Measurements from ENCODE around the gene TMEM86B.
"Not testable (repeated sequence)": the region's sequence is repeated elsewhere in the genome, so short reads cannot be mapped to it uniquely, and the experiment has no call there.

Gene TMEM86B

DNA sequence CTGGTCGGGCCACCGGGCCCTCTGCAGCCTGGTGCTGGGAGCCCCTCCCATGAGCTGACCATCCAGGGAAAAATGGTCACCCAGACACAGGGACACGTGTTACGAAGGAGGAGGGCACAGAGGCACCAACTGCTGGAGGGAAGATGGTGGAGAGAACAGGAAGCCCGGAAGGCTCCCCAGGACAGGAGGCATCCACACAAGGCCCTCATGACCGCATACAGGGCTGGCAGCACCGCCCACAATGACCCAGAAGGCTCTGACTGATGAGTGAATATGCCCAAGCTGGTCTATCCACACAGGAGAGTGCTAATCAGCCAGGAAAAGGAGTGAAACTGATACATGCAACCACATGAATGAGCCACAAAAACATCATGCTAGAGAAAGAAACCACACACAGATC, 14.0 kb upstream of the TMEM86B start:
- FAIRE-seq: no peak
- DNase-seq (ENCODE audit: insufficient read length, low spot score): no peak

DNA sequence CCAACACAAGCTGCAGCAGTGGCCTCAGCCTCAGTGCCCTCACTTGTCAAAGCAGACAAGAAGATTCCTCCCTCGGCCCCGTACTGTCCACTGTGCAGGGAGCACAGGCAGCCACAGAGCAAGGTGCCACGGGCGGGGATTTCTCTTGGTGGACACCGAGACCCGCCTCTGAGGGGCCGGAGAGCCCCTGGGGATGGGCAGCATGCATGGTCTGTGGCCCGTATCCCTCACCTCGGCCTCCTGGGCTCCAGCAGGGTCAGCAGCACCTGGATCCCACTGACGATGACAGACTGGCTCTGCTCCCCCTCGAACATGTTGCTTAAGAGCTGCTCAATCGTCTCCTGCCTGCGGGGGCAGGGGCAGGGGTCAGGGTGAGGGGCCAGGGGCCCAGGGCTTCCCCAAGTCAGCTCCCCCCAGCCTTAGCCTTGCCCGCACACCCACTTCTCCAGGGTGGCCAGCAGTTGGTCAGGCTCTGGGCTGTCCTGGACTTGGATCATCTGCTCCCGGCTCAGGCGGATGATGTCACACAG, 13.4 kb upstream of the TMEM86B start:
- FAIRE-seq: no peak
- DNase-seq (ENCODE audit: insufficient read length, low spot score): no peak

DNA sequence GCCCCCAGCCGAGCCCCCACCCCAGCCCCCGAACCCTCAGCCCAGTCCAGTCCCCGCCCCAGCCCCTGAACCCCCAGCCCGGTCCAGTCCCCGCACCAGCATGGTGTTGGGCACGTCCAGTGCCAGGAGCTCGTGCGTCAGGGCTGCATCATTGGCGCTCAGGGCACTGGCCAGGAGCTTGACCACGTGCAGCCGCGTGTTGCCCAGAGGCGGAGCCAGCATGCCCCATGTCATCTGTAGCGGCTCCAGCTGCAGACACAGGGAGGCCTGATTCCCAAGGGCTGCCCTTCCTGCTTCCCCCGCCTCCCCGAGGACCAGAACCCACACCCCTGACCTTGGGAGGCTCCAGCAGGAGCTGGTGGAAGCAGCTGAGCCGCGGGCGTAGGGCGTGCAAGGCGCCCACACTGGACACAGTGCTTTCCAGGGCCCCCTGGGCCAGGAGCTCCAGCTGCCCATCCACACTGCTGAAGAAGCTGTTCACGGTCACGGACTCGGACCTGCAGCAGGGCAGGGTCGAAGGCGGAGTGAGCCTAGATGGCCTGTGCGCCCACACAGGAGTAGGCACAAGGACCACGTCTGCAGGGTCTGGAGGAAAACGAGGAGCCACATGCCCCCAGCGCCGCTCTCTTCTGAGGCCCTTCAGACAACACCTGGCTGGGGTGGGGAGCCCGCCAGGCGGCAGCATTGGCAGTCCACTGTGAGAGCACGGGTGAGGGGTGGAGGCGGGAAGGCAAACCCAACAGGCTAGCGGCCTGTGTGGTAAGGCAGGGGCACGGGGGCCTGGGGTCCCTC, 12.8 kb upstream of the TMEM86B start:
- DNase-seq (ENCODE audit: insufficient read length, low spot score): no peak
- FAIRE-seq: no peak

DNA sequence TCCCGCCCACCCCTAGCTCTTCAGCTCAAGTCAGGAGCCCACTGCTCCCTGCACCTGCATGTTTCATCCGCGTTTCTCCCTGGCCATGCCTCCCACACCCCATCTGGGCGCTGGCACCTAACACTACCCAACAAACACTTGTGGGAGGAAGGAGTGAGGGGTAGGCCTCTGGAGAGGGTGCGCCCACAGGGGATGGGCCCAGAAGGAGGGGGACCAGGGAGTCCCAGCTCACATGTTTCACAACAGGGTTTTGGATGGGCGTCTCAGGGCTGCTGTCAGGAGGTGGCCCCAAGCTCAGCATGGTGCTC, 12.1 kb upstream of the TMEM86B start:
- DNase-seq (ENCODE audit: insufficient read length, low spot score) (no peak), FAIRE-seq (no peak)

DNA sequence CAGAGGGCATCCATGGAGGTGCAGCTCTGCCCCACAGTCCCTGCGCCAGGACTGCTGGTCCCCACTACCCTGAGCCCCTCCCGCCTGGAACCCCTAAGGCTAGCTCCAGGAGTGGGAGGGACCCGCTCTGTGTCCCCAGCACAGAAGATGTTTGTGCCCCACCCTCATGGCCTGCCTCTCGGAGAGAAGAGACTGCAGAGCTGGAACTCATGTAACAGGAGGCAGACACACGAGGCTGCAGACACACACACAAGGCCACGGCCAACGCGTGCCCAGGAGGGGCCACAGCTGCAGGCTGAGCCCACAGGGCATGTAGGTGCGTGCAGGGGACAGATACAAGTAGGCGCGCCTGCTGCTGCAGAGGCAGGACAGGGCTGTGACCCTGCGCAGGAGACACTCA, 10.4 kb upstream of the TMEM86B start:
- DNase-seq (ENCODE audit: insufficient read length, low spot score): no peak
- no peak for FAIRE-seq

DNA sequence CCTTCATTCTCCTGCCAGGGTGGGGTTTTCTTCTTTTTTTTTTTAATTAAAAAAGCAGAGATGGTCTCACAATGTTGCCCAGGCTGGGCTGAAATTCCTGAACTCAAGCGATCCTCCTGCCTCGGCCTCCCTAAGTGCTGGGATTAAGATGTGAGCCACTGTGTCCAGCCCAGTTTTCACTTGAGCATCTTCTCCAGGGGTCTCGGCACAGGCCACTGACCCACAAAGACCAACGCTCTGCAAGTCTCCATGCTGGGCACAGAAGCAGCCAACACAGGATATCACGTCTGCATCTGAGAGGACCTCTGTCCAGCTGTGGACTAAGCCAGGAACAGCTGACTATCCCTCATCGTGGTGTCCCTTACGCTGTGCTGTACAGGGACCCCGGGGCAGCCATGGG, 9.5 kb upstream of the TMEM86B start:
- no peak for FAIRE-seq
- no peak for DNase-seq (ENCODE audit: insufficient read length, low spot score)

DNA sequence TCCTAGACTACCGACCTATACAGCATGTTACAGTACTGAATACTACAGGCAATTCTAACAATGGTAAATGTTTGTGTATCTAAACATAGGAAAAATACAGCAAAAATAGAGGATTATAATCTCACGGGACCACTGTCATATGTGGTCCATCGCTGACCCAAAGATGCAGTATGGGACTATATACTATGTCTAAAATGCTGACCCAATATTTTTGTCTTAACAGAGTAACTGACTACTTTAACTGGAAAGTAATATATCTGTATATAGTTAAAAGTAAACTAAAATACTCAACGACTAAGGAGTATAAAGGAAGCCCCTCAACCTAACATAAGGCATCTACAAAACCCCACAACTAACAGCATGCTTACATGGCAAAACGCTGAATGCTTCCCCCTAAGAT, 4.4 kb upstream of the TMEM86B start:
- no peak for FAIRE-seq
- no peak for DNase-seq (ENCODE audit: insufficient read length, low spot score)

DNA sequence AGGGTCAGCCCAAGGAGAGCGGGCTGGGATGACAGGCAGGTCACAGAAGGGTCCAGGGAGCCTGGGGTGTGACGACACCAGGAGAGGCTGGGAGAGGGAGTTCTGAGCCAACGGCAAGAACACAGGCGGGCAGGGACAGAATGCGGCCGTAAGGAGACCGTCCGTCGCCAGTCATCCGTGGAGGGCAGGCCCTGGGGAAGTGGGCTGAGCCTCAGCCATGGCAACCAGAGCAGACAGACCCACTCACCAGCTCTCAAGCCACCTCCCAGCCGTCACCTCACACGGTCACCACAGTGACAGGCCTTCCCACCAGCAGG, 3.7 kb upstream of the TMEM86B start:
- DNase-seq (ENCODE audit: insufficient read length, low spot score) (no peak), FAIRE-seq (no peak)

DNA sequence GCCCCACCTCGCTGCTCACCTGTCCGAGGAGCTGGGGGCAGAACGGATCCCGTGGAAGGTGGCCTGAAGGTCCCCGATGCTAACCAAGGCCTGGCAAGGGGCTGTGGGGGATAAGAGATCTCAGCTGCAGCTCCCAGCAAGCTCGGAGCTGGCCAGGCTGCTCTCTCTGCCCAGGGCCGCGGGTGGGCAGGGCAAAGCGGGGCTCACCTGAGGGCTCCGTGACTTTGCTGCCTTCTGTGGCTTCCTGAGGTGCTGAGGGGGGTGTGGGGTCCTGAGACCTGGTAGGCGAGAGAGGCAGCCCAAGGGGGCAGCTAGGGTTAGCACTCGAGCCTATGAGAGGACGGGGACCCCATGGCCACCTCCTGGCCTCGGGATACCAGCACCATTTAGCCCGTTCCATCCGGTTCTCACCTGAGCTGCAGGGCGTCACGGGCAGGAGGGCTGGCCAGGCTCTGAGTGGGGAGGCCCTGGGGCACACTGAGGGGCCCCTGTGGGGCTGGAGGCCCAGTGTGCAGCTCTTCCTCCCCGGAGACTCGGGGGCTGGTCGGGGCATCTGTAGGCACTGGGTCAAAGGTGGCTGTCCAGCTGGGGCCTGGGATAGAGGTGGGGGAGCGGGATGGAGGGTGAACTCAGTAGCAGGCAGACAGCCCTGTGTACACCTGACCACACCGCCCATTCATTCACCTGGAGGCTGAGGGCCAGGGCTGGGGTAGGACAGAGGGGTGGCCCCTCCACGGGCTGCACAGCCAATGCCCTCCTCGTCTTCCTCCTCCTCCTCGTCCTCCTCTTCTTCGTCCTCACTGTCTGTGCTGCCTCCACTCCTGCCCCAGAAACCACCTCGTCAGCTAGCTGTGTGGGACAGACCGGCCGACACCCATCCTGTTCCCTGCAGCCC, 3.1 kb upstream of the TMEM86B start:
- DNase-seq (ENCODE audit: insufficient read length, low spot score) (no peak), FAIRE-seq (no peak)

DNA sequence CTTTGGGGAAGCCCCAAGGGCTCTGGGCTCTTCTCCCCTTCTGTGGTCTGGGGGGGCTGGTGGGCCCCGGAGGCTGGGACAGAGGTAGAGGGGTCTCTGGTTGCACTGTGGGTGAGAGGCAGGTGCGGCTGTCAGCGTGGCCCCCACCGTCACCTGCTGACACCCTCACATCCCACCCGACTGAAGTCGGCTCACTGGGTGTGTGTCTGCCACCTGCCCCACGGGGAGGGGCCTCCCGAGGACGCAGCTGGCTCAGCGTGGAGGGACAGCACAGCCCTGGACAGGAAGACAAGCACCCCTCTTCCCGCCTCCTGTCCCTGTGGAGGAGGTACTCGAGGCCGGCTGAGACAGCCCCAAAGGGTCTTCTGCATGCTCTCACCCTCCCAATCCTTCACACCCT, 2.2 kb upstream of the TMEM86B start:
- DNase-seq (ENCODE audit: insufficient read length, low spot score) (no peak), FAIRE-seq (no peak)

DNA sequence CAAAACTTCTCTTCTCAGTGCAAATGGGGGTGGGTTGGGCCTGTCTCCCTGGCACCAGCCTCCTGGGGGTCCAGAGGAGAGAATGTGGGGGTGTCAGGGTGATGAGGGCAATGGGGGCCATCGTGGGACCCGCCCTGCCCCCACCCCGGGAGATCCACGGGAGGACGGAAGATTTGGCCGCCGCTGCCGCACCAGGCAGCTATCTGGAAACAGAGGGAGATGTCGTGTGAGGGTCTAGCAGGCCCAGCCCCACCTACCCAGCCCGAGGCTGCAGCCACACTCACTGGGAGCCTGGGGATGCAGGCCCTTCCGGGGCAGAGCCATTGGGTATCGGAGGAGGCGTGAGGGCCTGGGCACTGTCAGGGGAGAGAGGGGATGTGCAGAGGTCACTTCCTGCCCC, 1.8 kb upstream of the TMEM86B start:
- DNase-seq (ENCODE audit: insufficient read length, low spot score) (no peak), FAIRE-seq (no peak)

DNA sequence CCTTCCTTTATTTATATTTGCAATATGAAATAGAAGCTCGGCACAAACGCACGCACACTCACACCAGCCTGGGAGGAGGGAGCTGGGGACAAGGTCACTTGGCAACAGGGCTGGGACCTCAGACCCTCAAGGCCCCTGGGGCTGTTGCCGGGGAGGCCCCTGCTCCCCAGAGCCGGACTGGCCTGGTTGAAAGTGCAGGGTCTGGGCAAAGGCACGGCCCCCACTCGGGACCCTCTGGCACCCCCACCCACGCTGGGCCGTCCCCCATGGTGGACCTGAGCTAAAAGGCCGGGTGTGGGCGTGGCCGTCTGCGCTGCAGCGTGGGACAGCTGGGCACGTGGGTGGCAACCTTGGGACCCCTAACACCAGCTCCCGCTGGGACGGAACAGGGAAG, 1.2 kb upstream of the TMEM86B start:
- no peak for DNase-seq (ENCODE audit: insufficient read length, low spot score)
- no peak for FAIRE-seq

DNA sequence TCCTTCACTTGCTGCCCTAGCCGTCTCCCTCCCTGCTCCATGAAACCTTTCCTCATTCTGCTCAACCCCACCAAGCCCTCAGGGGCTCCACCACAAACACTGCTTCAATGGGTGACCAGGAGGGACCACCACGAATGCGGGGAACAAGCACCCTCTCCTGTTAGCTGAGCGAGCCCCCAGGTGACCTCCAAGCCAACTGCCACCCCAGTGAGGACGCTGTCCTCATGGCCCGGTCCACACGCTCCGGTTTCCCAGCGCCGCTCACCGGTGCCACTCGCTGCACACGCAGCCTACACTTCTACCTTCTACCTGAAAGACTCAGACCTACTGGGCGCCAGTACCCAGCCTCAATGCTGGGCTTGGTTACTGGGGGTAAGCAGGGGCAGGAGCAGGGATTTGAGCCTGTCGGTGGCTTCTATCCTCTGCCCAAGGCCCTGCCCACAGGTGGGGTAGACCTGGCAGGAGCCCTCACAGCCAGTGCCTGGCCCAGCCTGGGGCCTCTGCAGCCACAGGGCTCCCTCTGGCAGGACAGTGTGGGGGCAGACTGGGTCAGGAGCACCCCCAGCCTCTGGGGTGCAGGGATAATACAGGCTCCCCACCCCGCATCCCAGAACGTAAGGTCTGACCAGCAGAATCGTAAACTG, 704 bp upstream of the TMEM86B start:
- FAIRE-seq: no peak
- no peak for DNase-seq (ENCODE audit: insufficient read length, low spot score)

DNA sequence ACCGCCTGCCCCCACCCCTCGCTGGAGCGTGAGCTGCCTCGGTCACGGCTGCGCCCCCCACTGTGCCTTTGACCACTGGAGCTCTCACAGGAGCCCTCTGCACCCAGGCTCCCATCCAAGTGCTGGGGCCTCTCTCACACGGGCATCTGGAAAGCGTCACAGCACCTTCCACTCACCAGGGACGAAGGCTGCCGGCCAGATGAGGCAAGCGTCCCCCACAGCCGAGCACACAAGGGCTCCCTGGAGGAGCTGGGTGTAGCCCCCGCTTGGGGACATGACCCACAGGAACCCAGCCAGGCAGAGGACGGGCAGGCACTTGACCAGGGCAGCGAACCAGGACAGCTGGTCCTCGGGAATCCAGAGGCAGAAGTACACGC, 560 bp downstream of the TMEM86B start:
- FAIRE-seq (no peak), DNase-seq (ENCODE audit: insufficient read length, low spot score) (no peak)

DNA sequence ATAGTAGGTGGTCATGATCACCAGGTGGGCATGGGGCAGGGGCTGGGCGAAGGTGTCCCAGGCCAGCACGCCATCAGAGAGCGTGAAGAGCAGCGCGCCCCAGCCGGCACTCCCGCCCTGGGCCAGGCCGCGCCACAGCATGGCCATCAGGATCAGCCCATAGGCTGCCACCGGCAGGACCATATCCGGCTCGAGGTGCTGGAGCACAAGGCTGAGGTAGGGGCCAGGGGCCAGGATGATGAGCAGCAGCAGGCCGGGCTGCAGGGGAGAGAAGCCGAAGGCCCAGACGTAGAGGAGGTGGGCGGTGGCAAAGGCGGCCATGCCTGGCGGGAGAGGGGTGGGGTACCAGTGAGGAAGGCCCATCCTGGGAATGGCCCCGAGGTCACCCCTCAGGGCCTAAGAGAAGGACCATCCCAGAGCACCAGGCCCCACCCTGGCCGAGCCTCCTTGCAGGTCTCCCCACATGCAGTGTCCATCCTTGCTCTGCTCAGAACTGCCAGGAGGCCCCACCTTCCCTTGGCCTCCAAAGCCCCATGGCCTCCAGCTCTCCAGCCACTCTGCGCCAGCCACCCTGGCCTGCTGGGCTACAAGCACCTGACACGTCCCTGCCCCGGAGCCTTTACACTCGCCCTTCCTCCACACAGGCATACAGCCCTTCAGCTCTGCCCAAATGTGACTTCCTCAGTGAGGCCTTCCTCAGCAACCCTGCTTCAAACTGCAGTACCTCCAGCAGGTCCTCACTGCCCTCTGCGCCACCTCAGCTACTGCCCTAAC, 1.1 kb downstream of the TMEM86B start:
- DNase-seq (ENCODE audit: insufficient read length, low spot score) (no peak), FAIRE-seq (no peak)

DNA sequence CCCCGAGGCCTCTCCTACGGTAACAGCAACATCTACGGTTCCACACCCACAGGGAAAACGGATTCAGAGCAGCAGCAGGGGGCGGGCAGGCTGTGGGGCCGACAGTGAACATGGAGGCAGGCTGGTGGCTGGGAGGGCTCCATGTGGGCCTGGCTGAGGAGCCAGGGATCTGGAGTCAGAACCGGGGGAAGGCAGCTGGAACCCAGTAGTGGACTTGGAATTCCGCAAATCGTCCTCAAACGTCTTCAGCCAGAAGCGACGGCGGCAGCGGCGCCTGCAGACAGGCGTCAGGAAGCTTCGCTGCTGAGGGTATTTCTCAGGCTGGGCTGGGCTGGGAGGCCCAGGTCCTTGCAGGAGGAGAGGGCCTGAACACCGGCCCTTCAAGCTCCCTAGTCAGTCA, 1.8 kb downstream of the TMEM86B start:
- FAIRE-seq: no peak
- DNase-seq (ENCODE audit: insufficient read length, low spot score): no peak

DNA sequence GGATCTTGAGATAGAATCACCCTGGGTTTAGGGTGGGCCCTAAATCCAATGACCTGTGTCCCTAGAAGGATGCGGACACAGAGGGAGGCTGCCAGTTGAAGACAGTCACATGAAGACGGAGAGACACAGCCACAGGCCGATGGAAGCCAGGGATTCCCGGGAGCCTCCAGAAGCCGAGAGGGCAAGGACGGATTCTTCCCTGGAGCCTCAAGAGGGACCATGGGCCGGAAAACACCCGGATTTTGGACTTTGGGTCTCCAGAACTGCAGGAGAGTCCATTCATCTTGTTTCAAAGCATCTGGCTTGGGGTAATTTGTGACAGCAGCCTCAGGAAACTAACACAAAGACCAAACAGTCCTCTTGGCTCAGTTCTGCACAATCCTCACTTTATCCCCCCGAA, 2.3 kb downstream of the TMEM86B start:
- FAIRE-seq (no peak), DNase-seq (ENCODE audit: insufficient read length, low spot score) (no peak)

DNA sequence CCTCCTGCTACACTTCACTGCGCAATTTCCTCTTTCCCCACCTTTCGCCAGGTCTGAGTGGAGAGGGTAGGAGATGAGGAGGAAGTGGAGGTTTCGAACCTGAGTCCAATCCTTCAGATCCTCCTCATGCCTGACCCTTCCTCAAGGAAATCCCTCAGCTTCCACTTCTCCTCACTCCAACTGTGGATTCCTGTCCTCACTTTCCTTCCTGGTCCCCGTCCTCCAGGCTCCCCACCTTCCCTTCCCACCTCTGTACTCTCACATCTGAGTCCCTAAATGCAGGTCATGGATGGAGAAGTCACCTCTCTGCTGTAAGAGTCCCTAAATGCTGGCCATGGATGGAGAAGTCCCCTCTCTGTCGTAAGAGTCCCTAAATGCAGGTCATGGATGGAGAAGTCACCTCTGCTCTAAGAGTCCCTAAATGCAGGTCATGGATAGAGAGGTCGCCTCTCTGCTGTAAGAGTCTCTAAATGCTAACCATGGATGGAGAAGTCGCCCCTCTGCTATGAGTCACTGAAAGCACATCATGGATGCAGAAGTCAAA, 3.1 kb downstream of the TMEM86B start:
- FAIRE-seq (no peak), DNase-seq (ENCODE audit: insufficient read length, low spot score) (no peak)

DNA sequence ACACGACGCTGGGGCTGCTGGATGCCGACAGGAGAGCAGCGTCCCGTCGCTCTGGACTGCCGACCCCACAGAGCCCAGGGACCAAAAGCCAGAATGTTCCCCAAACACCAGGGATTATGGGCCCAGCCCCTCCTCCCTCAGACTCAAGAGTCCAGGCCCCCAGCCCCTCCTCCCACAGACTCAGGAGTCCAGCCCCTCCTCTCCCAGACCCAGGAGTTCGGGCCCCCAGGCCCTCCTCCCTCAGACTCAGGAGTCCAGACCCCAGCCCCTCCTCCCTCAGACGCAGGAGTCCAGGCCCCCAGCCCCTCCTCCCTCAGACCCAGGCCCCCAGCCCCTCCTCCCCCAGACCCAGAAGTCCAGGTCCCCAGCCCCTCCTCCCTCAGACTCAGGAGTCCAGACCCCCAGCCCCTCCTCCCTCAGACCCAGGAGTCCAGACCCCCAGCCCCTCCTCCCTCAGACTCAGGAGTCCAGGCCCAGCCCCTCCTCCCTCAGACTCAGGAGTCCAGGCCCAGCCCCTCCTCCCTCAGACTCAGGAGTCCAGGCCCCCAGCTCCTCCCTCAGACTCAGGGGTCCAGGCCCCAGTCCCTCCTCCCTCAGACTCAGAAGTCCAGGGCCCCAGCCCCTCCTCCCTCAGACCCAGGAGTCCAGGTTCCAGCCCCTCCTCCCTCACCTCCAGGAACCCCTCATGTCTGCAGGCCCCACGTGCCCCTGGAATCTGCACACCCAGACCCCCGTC, 3.7 kb downstream of the TMEM86B start:
- DNase-seq (ENCODE audit: insufficient read length, low spot score); FAIRE-seq: not testable (repeated sequence)

DNA sequence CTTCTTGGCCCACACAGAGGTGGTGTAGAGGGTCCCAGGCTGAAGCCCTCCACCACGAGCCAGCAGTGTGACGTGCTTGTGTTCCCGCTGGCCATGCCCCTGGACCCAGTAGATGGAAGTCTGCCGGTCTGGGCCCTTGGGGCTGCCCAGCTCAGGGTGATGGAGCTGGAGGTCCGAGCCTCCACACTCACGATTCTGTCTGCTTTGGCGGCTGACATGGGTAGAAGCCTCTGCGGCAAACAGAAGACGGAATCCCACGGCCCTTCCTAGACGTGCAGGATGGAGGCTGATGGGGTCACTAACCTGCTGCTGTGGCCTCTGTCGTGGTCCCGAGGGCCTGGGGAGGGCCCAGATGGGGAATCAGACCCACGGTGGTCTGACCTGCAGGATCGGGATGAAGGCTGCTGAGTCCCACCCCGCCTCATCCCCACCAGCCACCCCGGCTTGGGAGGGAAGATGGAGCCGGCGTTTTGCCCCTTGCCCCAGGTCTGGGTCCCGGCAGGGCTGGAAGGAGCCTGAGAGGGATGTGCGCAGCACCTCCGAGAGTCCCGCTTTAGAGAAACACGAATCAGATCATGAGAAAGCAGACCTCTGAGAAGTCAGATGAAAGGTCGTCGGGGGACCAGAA, 4.4 kb downstream of the TMEM86B start:
- FAIRE-seq: no peak

More for the DNA sequence above, 4.4 kb downstream of the TMEM86B start:
- DNase-seq (ENCODE audit: insufficient read length, low spot score): no peak

All from GM19239 (cell line).